Fibroblast of skin of left quadriceps (primary cell): ENCODE results near the gene LIN54.
"Not testable (repeated sequence)": the region's sequence is repeated elsewhere in the genome, so short reads cannot be mapped to it uniquely, and the experiment has no call there.

Experiments used
- DNase-seq, 2 experiments: peaks; one replicate each; pipeline ENCODE4 v3.0.0-alpha.2; 2013; ENCODE audit warnings: low read depth in 2 of 2

Gene LIN54

GRCh38 chr4:83010522-83011318 lies at the start of gene LIN54:
TSS of gene LIN54 (minus strand) at chr4:83010823. CDS start at chr4:82984844, 25,979 bp downstream.
- peak; percentile 42 to 46 for DNase-seq

- peak in 1 of 2 experiments; percentile 6 for DNase-seq
These were observed 44.3 kb upstream of the LIN54 start for GRCh38 chr4:83054928-83055327.

GRCh38 chr4:83048781-83049180 lies 38.2 kb upstream of the LIN54 start:
- DNase-seq: not testable (repeated sequence)

- DNase-seq: no peak
These were observed 36.3 kb upstream of the LIN54 start for GRCh38 chr4:83046693-83047473.

- peak in 1 of 2 experiments; percentile 25 for DNase-seq
These were observed 33.3 kb upstream of the LIN54 start for GRCh38 chr4:83043801-83044407.

GRCh38 chr4:83043157-83043556 lies 32.5 kb upstream of the LIN54 start:
- DNase-seq: not testable (repeated sequence)

GRCh38 chr4:83040269-83040668 lies 29.6 kb upstream of the LIN54 start:
- no peak for DNase-seq

GRCh38 chr4:83036991-83037665 lies 26.5 kb upstream of the LIN54 start:
- DNase-seq: no peak

- peak; percentile 100 for DNase-seq
These were observed 24.2 kb upstream of the LIN54 start, which contains the start of gene COPS4 for GRCh38 chr4:83034630-83035494. TSS of gene COPS4 (plus strand) at chr4:83035183. CDS start at chr4:83035225, 42 bp downstream.

- DNase-seq: no peak
These were observed 19.1 kb upstream of the LIN54 start for GRCh38 chr4:83029688-83030087.

- DNase-seq: no peak
These were observed 18.4 kb upstream of the LIN54 start for GRCh38 chr4:83028976-83029375.

GRCh38 chr4:83025563-83025962 lies 14.9 kb upstream of the LIN54 start:
- no peak for DNase-seq

- DNase-seq: no peak
These were observed 13.6 kb upstream of the LIN54 start for GRCh38 chr4:83024233-83024632.

GRCh38 chr4:83023599-83023998 lies 13.0 kb upstream of the LIN54 start:
- not testable (repeated sequence) for DNase-seq

- no peak for DNase-seq
These were observed 12.3 kb upstream of the LIN54 start for GRCh38 chr4:83022724-83023450.

GRCh38 chr4:83019794-83020494 lies 9.3 kb upstream of the LIN54 start:
- no peak for DNase-seq

GRCh38 chr4:83013902-83014301 lies 3.3 kb upstream of the LIN54 start:
- DNase-seq: no peak

GRCh38 chr4:83013420-83013867 lies 2.8 kb upstream of the LIN54 start:
- no peak for DNase-seq

- peak; percentile 97 for DNase-seq
These were observed 2.2 kb upstream of the LIN54 start for GRCh38 chr4:83012687-83013419.
